H9 (cell line): ENCODE measurements around the gene GORASP1. TPM values are rescaled to one million over a fixed set of nuclear protein-coding genes. Genes with fewer than 3 reads are reported as not detected.

Experiments used
- DNase-seq: peaks from one replicate; pipeline ENCODE4 v3.0.0-alpha.2; 2017
- H2AFZ ChIP-seq: one replicate; pipeline ENCODE4 v1.6.1; 2013; ENCODE audit warnings: mild to moderate bottlenecking, low read length, control low read depth, moderate library complexity
- H2AK5ac ChIP-seq: 2 replicates; pipeline ENCODE4 v1.6.1; 2013; ENCODE audit warnings: low read length, control low read depth, mixed read lengths; ENCODE audit not compliant: insufficient read length
- H2BK120ac ChIP-seq: one replicate; pipeline ENCODE4 v1.6.1; 2013; ENCODE audit warnings: low read depth, mild to moderate bottlenecking, low read length, control low read depth, inconsistent platforms; ENCODE audit not compliant: poor library complexity, severe bottlenecking
- H2BK12ac ChIP-seq: 2 replicates; pipeline ENCODE4 v1.6.1; 2013; ENCODE audit warnings: low read length, control low read depth, mixed read lengths, low read depth; ENCODE audit not compliant: insufficient read length
- H2BK15ac ChIP-seq: 2 replicates; pipeline ENCODE4 v1.6.1; 2013; ENCODE audit warnings: low read depth, low read length, control low read depth
- H2BK20ac ChIP-seq: one replicate; pipeline ENCODE4 v1.6.1; 2013; ENCODE audit warnings: low read depth, mild to moderate bottlenecking, low read length, control low read depth, inconsistent platforms; ENCODE audit not compliant: poor library complexity, severe bottlenecking
- H2BK5ac ChIP-seq: 2 replicates; pipeline ENCODE4 v1.6.1; 2013; ENCODE audit warnings: low read length, control low read depth, mixed read lengths; ENCODE audit not compliant: insufficient read length
- H3K14ac ChIP-seq: 2 replicates; pipeline ENCODE4 v1.6.1; 2013; ENCODE audit warnings: low read length, control low read depth; ENCODE audit not compliant: insufficient read depth
- H3K18ac ChIP-seq: 2 replicates; pipeline ENCODE4 v1.6.1; 2013; ENCODE audit warnings: low read depth, mild to moderate bottlenecking, mixed read lengths, low read length, control low read depth; ENCODE audit not compliant: insufficient read length
- H3K23ac ChIP-seq: 2 replicates; pipeline ENCODE4 v1.6.1; 2013; ENCODE audit warnings: low read length, control low read depth, mixed read lengths, low read depth; ENCODE audit not compliant: insufficient read length
- H3K23me2 ChIP-seq: 2 replicates; pipeline ENCODE4 v1.6.1; 2013; ENCODE audit warnings: low read depth, mild to moderate bottlenecking, mixed read lengths, low read length, control low read depth; ENCODE audit not compliant: insufficient read length, poor library complexity, severe bottlenecking
- H3K27ac ChIP-seq: 2 replicates; pipeline ENCODE4 v1.5.1; 2013; ENCODE audit warnings: low read length, control low read depth, mixed read lengths, low read depth; ENCODE audit not compliant: insufficient read length
- H3K27me3 ChIP-seq: 2 replicates; pipeline ENCODE4 v1.6.1; 2013; ENCODE audit warnings: low read length, control low read depth, inconsistent platforms; ENCODE audit not compliant: insufficient read depth
- H3K4ac ChIP-seq: 2 replicates; pipeline ENCODE4 v1.6.1; 2013; ENCODE audit warnings: low read depth, mild to moderate bottlenecking, control low read depth, inconsistent platforms, low read length, moderate library complexity
- H3K4me1 ChIP-seq: 2 replicates; pipeline ENCODE4 v1.6.1; 2013; ENCODE audit warnings: low read length, control low read depth, inconsistent platforms; ENCODE audit not compliant: insufficient read depth
- H3K4me2 ChIP-seq: 2 replicates; pipeline ENCODE4 v1.6.1; 2013; ENCODE audit warnings: low read length, control low read depth, mixed read lengths; ENCODE audit not compliant: insufficient read length, insufficient read depth
- H3K56ac ChIP-seq: 2 replicates; pipeline ENCODE4 v1.6.1; 2013; ENCODE audit warnings: low read depth, mild to moderate bottlenecking, mixed read lengths, low read length, control low read depth; ENCODE audit not compliant: insufficient read length
- H3K79me1 ChIP-seq: 2 replicates; pipeline ENCODE4 v1.6.1; 2013; ENCODE audit warnings: low read depth, mild to moderate bottlenecking, moderate library complexity, low read length, control low read depth, inconsistent platforms; ENCODE audit not compliant: insufficient read depth, poor library complexity, severe bottlenecking
- H3K79me2 ChIP-seq: 2 replicates; pipeline ENCODE4 v1.6.1; 2013; ENCODE audit warnings: low read length, control low read depth, inconsistent platforms; ENCODE audit not compliant: insufficient read depth
- H3K9ac ChIP-seq: 2 replicates; pipeline ENCODE4 v1.6.1; 2013; ENCODE audit warnings: low read length, control low read depth, mixed read lengths; ENCODE audit not compliant: insufficient read length; ENCODE audit errors: extremely low read depth
- H3K9me3 ChIP-seq: one replicate; pipeline ENCODE4 v1.6.1; 2013; ENCODE audit warnings: low read depth, low read length, inconsistent platforms; ENCODE audit not compliant: control insufficient read depth
- H3T11ph ChIP-seq: one replicate; pipeline ENCODE4 v1.6.1; 2013; ENCODE audit warnings: mild to moderate bottlenecking, low read length, control low read depth, inconsistent platforms
- H4K20me1 ChIP-seq: one replicate; pipeline ENCODE4 v1.6.1; 2013; ENCODE audit not compliant: control insufficient read depth, insufficient read length, insufficient read depth
- H4K5ac ChIP-seq: 2 replicates; pipeline ENCODE4 v1.6.1; 2013; ENCODE audit warnings: low read depth, mild to moderate bottlenecking, mixed read lengths, low read length, control low read depth; ENCODE audit not compliant: insufficient read length
- H4K8ac ChIP-seq: replicated peaks from 2 replicates; pipeline ENCODE4 v1.6.1; 2013; ENCODE audit warnings: low read length, control low read depth, mixed read lengths, low read depth; ENCODE audit not compliant: insufficient read length
- H4K91ac ChIP-seq: 2 replicates; pipeline ENCODE4 v1.6.1; 2013; ENCODE audit warnings: low read depth, mild to moderate bottlenecking, moderate library complexity, mixed read lengths, low read length, control low read depth; ENCODE audit not compliant: insufficient read length
- H3K27ac Mint-ChIP-seq, 3 experiments: 2 replicates in 2 of 3; 3 replicates in 1 of 3; pipeline ENCODE4 v1.8.0; 2020 to 2021; ENCODE audit warnings: mixed read lengths in 3 of 3, mild to moderate bottlenecking in 1 of 3, moderate library complexity in 1 of 3
- H3K27me3 Mint-ChIP-seq: 2 replicates; pipeline ENCODE4 v1.8.0; 2021; ENCODE audit warnings: low read depth, mild to moderate bottlenecking, moderate library complexity, mixed read lengths
- H3K36me3 Mint-ChIP-seq, 3 experiments: 2 replicates in 2 of 3; 3 replicates in 1 of 3; pipeline ENCODE4 v1.8.0; 2020 to 2021; ENCODE audit warnings: low read depth in 3 of 3, mixed read lengths in 3 of 3; ENCODE audit not compliant: insufficient read depth in 1 of 3
- H3K4me1 Mint-ChIP-seq, 2 experiments: 2 replicates each; pipeline ENCODE4 v1.8.0; 2020; ENCODE audit warnings: mixed read lengths in 2 of 2
- H3K4me3 Mint-ChIP-seq, 2 experiments: 2 replicates in 1 of 2; 3 replicates in 1 of 2; pipeline ENCODE4 v1.8.0; 2020 to 2021; ENCODE audit warnings: mild to moderate bottlenecking in 2 of 2, mixed read lengths in 2 of 2, moderate library complexity in 1 of 2
- H3K9me3 Mint-ChIP-seq, 2 experiments: 2 replicates in 1 of 2; 3 replicates in 1 of 2; pipeline ENCODE4 v1.8.0; 2020; ENCODE audit warnings: mild to moderate bottlenecking in 2 of 2, mixed read lengths in 2 of 2, moderate library complexity in 1 of 2
- CTCF ChIP-seq: fragments of 200-600 bp; sonication (generic); conservative IDR thresholded peaks from 3 replicates; pipeline ENCODE4 v1.8.0; 2021; ENCODE audit warnings: antibody characterized with exemption, mild to moderate bottlenecking
- WGBS: extraction: QIAGEN DNeasy Blood & Tissue Kit; methylation state at CpG from one replicate; pipeline ENCODE4 v1.1.7; 2013; ENCODE audit warnings: missing lambda C conversion rate, low lambda C conversion rate, mixed read lengths; ENCODE audit not compliant: insufficient read length; ENCODE audit errors: extremely low coverage; 5-methylcytosine and 5-hydroxymethylcytosine counted together
- total RNA-seq: library from RNA; stranded (reverse); gene quantifications from 2 replicates; pipeline ENCODE4 v1.2.1, GENCODE V29; 2021

Gene GORASP1
- total RNA-seq, 1 experiment from 2014 or later: 37.4 TPM

GRCh38 chr3:39075910-39076309 is 31.5 kb downstream of the GORASP1 start:
- Histone ChIP-seq H3K27me3 (no peaks in the 10 kb centered on the region), H3K23ac (no peak overlapping the region), H3K4ac (no peak overlapping the region), H4K91ac (no peak overlapping the region), H3K14ac (no peak overlapping the region), H4K5ac (no peak overlapping the region), H4K8ac (no peak overlapping the region), H3K23me2 (no peaks in the 10 kb centered on the region), H2BK15ac (no peak overlapping the region), H3K9me3 (no peaks in the 10 kb centered on the region), H3K4me2 (no peak overlapping the region), H3K27ac (no peak overlapping the region), H3K18ac (no peak overlapping the region), H4K20me1 (no peaks in the 10 kb centered on the region), H2BK120ac (no peak overlapping the region), H2AFZ (no peak overlapping the region), H2BK5ac (no peak overlapping the region), H2BK12ac (no peak overlapping the region), H3K56ac (no peak overlapping the region), H3K9ac (no peak overlapping the region), H3K79me1 (no peaks in the 10 kb centered on the region), H3K79me2 (no peaks in the 10 kb centered on the region), H3T11ph (no peak overlapping the region), H2AK5ac (no peak overlapping the region), H3K4me1 (no peaks in the 10 kb centered on the region), H2BK20ac (no peak overlapping the region)
- peaks cover 23 to 64% (median 50%) of the 10 kb centered on the region in 3 experiments; a peak in 6 of 7 replicates for H3K36me3 Mint-ChIP-seq
- H3K27me3 Mint-ChIP-seq: no peaks in the 10 kb centered on the region
- H3K27ac Mint-ChIP-seq: no peak overlapping the region
- WGBS: no CpG with 5 or more reads among the region's 10 CpGs
- H3K4me1 Mint-ChIP-seq: no peaks in the 10 kb centered on the region
- no peak for TF ChIP-seq CTCF
- no peaks in the 10 kb centered on the region for H3K9me3 Mint-ChIP-seq
- no peak overlapping the region for H3K4me3 Mint-ChIP-seq
- no peak for DNase-seq
